Tongue (tissue), 2 donors: ENCODE data around the gene CHRND. TPM values are rescaled to one million over a fixed set of nuclear protein-coding genes. Genes with fewer than 3 reads are reported as not detected.
"Not testable (repeated sequence)": the region's sequence is repeated elsewhere in the genome, so short reads cannot be mapped to it uniquely, and the experiment has no call there.

ENCODE experiments used
- DNase-seq: peaks from one replicate; pipeline ENCODE4 v3.0.0-alpha.2; 2015
- total RNA-seq: library from RNA; depleted of rRNA; stranded (reverse); fragments of >200 nt; gene quantifications from one replicate; pipeline ENCODE4 v1.2.3, GENCODE V29; 2014

The CHRND gene
- total RNA-seq, 1 donor from 2014 or later: 34.2 TPM

DNA sequence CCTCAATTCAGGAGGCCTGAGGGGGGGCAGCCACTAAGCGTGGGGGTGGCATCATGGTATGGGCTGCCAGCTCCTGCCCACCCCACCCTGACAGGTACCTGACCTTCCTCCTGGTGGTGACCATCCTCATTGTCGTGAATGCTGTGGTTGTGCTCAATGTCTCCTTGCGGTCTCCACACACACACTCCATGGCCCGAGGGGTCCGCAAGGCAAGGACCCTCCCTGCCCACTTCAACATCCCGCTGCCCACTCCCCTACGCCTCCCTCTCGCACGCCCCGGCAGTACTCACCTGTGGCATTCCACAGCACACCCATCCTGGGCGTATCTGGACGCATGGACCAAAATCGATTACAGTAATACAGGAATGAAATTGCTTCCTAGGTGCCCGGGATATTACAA is 17.5 kb downstream of the CHRND start:
- no peak for DNase-seq

DNA sequence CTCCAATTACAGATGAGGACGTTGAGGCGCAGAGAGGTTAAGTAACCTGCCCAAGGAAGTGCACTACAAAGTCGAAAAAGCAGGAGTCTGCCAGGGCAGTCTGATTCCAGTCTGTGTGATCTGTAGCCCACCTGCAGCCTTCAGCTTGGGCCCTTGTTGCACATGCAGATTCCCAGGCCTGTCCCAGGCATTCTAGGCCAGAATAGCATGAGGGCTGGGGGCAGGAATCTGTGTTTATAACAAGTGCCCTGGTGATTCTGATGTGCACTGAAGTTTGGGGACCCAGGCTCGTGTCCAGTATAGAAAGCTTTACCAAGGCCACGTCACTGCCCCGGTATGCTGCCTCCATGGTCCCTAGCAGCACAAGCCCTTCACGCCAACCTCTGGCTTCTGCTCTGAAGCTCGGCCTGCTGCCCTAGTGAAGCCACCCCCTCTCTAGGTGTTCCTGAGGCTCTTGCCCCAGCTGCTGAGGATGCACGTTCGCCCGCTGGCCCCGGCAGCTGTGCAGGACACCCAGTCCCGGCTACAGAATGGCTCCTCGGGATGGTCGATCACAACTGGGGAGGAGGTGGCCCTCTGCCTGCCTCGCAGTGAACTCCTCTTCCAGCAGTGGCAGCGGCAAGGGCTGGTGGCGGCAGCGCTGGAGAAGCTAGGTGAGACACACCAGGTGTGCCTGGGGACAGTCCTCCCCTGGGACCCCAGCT is 18.1 kb downstream of the CHRND start:
- no peak for DNase-seq

DNA sequence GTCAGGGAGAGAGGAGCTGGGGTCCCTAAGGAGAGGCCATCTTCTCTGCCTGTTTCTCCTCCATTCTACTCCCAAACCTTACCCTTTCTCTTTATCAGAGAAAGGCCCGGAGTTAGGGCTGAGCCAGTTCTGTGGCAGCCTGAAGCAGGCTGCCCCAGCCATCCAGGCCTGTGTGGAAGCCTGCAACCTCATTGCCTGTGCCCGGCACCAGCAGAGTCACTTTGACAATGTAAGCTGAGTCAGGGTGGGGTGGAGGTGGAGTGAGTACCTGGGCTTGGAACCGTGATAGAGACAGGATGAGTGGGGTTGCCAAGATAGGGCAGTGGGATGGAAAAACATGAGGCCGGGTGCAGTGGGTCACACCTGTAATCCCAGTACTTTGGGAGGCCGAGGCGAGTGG is 18.7 kb downstream of the CHRND start:
- no peak for DNase-seq

DNA sequence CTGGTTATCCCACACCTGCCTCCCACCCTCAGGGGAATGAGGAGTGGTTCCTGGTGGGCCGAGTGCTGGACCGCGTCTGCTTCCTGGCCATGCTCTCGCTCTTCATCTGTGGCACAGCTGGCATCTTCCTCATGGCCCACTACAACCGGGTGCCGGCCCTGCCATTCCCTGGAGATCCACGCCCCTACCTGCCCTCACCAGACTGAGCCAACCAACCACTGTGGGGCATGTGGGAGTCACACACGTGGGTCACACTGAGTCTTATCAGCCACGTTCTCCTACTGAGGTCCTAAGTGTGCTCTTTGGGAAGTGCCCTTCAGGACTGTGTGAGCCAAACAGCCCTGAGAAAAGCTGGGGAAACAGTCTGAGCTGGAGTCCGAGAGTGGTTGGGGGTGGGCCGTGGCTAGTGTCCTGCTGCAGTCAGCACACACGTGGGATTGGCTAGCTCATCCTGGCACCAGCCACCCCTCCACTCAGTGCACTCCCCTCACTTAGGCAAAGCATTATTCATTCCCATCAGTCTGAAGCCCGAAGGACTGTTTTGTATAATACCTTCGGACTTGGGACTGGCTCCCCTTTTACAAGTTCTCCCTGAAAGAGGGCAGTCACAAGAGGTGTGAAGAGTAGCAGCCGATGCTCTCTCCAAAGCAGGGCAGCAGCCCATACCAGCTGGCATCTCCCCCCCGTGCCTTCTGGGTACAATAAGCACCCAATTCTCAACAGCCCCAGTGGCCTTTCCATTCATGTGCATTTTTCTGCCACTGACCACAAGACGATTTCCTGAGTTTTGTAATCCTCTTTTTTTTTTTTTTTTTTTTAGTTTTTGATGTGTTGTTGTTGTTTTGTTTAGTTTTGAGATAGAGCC is 19.8 kb downstream of the CHRND start:
- no peak for DNase-seq

DNA sequence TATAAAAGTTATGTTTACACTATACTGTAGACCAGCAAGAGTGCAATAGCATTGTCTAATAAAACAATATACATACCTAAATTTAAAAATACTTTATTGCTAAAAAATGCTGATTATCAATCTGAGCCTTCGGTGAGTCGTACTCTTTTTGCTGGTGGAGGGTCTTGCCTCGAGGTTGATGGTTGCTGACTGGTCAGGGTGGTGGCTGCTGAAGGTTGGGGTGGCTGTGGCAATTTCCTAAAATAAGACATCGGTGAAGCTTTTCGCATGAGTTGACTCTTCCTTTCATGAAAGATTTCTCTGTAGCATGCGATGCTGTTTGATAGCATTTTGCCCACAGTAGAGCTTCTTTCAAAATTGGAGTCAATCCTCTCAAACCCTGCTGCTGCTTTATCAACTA is 22.0 kb downstream of the CHRND start:
- no peak for DNase-seq

DNA sequence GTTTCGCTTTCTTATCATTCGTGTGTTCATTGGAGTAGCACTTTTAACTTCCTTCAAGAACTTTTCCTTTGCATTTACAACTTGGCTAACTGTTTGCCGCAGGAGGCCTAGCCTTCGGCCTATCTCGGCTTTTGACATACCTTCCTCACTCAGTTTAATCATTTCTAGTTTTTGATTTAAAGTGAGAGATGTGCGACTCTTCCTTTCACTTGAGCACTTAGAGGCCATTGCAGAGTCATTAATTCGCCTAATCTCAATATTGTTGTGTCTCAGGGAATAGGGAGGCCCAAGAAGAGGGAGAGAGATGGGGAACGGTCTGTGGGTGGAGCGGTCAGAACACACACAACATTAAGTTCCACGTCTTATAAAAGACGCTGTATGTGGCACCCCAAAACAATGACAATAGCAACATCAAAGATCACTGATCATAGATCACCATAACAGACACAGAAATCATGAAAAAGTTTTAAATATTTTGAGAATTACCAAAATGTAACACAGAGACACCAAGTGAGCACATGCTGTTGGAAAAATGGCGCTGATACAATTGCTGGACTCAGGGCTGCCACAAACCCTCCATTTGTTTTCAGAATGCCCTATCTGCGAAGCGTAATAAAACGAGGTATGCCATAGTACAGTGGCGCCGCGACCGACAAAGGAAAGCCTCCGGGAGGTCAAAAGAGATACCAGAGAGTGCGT is 23.8 kb downstream of the CHRND start:
- DNase-seq: no peak

DNA sequence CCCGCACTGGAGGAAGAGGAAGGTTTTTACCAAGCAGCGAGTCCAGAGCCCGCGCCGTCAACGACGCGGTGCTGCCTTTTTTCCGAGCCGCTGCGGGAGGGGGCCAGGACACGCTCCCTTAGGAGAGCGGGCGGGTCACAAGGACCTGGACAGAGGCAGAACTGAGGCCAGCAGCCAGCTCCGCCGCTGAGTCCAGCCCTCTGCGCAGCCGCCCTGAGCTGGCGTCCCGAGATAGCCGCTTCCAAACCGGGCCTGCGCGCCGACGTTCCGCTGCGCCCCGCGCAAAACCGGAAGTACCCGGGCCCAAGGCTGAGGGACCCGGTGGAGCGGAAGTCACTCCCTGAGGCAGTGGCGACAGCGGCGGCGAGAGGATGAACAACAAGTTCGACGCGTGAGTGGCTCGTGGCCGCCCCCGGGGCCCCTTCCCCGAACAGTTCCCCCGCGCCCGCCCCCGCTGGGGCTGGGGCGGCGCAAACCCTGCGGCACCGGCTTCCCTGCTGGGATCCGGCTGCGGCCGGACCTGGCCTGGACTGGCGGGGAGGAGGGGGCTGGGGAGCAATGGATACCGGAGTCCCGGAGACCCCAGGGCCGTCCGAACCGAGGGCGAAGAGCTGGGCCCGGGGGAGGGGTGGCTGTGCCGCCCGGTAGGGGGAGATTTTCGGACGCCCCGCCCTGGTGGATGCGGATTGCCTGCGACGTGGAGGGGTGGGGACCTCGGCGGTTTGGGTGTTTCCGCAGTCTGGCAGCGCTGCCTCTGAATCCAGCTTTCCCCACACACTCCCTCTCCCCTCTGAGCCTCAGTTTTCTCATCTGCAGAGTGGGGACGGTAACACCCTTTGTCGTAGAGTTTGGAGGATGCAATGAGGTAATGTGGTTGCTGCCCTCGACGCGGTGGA is 24.6 kb downstream of the CHRND start, which contains the start of the genes EIF4E2 and TIGD1:
Gene EIF4E2 (plus strand): TSS at position 336 of the 896 bp plus-strand sequence. CDS start 36 bp downstream, at position 372.
Gene TIGD1 (minus strand): TSS at position 204 of the 896 bp plus-strand sequence. CDS start 675 bp downstream, outside the sequence.
- DNase-seq: peak; percentile 98

DNA sequence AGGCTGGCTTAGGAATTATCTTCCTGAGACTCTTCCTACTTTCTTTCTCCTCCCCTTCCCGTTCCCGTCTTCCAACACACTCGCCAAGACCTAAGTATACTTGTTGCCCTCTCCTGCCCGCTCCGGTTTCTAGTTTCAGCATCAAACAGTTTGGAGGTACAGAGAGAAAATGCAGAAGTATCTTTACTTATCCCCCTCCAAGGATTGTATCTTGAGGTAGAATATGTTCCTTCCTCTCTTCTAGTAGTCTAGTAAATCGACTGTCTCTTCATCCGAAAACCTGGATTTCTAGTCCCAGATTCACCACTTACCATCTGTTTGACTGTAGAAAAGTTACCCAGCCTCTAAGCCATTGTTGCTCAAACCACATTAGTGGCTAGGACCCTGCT is 25.3 kb downstream of the CHRND start:
- DNase-seq: no peak

DNA sequence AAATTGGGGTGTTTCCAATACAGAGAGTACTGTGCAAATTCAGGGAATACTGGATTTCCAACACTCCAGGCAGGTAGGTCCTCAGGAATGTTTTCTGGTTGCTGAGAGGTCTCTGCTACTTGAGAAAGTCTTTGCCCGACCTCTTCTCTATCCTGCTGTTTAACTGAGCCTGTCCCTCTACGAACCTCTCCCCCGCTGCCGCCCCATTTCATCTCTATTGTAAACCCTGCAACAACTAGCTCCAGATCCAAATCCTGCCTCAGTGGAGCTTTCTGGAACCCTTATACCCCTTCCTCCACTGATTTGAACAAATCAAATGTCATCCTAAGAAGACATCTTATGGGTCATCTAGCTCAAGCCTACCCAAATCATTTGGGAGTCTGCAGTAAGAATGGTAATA is 25.8 kb downstream of the CHRND start:
- no peak for DNase-seq

DNA sequence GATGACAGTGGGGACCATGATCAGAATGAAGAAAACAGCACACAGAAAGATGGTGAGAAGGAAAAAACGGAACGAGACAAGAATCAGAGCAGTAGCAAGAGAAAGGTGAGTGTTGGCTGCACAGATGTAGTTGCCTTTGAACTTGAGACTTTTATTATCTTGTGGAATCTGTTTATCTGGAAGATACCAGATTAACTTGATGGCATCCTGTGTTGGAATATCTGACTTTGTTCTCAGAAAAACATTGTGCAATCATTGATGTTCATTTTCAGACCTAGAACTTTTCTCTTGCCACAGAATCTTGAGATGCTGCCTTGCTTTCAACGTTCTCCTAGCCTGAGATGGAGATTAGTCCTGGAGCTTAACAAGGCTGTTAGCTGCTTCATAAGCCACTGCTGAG is 30.5 kb downstream of the CHRND start:
- DNase-seq: no peak

DNA sequence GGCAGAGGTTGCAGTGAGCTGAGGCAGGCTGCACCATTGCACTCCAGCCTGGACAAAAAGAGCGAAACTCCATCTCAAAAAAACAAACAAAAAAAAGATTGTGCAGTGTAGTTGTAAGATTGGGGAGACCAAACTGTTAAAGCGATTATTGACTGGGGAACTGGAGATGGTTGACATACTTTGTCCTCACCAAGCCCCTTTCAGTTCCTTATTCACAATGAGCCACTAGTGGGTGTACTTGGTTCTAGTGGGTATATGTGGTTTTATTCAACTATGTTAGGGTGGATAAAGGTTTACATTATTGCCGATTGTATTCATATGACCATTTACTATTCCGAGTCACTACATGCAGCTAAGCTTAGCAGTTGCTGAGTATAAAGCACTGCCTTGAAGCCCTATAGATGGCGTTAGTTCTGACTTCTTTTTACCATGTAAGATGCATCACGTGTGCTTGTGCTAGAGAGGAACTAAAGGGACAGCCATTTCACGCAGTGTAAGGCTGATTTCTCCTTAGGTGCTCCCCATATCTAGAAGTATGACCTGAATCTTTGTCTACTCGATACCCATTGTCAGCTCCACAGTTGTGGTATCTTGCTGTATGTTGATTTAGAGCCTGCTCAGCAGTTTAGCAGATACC is 36.7 kb downstream of the CHRND start:
- DNase-seq: no peak

DNA sequence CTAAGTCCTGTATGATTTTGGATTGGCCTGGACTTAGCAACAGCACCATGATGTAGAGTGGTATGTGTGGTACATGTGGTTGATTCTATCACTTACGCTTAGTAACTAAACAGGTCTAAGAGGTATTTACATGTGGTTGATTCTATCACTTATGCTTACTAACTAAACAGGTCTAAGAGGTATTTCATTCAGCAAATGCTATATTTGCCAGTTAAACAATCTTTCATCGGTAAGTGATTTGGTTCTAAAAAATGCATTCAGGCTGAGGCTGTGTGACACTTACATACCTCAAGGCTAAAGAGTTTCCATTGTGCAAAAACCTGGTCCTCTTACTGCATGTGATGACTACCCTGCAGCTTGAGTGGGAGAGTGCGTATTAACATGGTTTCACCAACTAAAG is 37.6 kb downstream of the CHRND start:
- DNase-seq: no peak

DNA sequence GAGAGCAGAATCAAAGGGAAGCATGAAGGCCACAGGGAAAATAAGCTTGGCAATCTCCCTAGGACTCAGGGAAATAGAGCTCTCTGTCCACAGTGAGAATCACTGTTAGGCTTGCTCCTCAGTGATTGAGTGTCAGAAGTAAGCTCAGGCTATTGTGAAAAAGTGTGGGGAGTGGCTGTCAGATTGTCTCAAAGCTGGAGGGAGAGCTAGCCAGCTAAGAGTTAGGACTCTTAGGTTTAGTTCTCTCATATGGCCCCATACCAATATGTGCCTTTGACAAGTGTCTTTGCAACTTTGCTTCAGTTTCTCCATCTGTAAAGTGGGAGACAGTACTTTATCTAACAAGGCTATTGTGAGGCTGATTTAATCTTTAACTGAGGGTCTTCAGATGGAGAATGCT is 41.8 kb downstream of the CHRND start:
- DNase-seq: no peak

DNA sequence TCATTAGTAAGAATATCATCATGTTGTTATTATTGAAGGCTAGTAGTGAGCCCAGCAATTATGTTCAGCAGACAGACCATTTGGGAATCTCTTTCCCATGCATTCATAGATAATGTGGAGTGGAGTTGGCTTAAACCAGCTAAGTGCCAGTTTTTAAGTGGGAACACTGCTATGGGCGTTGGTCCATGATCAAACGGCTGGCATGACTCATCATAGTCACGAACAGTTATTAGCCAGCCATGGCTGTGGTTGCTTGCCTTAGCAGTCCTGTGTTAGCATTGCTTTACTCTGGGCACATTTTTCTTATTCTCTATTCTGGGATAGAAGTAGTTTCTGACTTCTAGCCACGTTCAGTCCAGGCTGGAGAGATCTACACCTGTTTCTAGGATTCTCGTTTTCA is 42.2 kb downstream of the CHRND start:
- DNase-seq: no peak

DNA sequence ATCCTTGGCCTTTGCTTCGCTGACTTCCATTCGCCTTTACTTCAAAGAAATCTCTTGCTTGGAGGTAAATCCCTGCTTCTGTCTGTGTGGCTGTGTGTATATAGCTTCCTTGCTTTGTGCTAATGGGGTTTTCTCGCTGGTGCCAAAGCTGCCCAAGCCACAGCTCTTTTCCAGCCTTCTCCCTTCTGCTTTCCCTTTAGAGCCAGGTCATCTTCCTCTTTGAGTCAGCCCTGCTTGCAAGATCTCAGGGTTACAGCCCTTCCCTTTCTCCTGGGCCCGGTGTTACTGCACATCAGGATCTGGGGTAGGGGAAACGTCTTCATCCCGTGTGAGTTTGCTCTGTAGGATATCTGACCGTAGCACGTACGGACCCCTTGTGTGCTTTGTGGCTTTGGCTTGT is 43.6 kb downstream of the CHRND start:
- DNase-seq: no peak

DNA sequence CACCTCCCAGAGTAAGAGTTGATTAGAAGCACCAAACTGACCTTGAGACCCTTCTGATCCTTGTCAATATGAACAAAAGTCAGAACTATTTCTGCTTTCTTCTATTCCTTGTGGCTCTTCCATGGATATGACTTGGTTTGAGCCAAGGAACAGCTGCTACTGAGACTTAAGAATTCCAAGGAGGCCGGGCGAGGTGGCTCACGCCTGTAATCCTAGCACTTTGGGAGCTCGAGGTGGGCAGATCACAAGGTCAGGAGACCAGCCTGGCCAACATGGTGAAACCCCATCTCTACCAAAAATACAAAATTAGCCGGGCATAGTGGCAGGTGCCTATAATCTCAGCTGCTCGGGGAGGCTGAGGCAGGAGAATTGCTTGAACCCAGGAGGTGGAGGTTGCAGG is 44.5 kb downstream of the CHRND start:
- DNase-seq: not testable (repeated sequence)

DNA sequence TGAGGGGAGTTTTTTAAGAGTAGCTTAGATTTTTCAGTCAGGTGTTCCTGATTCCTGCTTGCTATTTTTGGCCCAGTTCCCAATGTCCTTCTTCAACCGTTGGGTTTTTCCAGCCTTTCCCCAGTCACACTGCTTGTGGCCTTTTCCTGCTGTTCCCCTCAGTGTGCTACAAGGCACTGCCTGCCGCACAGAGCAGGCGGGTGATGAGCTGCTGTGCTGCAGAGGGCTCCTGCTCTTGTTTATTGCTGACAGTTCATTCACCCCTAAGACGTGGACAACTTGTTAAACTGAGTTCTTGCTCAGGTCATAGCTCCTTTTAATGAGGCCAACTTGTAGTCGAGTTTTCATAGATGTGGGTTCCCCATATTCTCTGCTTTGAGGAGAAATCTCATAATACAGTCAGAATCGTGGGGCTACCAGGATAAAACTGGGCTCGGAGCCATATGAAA is 45.1 kb downstream of the CHRND start:
- no peak for DNase-seq

DNA sequence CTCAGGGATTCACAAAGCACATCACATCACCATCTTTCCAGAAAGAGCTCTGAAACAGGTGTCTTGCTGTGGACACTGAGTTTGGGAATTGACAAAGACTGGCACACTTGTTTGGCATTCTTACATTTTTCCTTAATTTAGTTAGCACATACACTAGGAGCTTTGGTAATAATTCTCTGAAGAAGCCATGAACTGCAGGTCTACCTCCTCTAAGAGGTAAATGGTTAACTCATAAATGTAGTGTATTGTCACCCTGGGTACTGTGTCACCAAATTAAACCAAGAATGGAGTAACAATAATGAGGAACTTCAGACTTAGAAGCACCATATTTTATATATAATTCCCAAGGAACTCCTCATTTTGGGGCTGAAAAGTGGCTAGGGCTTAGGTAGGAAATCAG is 47.1 kb downstream of the CHRND start:
- DNase-seq: no peak

DNA sequence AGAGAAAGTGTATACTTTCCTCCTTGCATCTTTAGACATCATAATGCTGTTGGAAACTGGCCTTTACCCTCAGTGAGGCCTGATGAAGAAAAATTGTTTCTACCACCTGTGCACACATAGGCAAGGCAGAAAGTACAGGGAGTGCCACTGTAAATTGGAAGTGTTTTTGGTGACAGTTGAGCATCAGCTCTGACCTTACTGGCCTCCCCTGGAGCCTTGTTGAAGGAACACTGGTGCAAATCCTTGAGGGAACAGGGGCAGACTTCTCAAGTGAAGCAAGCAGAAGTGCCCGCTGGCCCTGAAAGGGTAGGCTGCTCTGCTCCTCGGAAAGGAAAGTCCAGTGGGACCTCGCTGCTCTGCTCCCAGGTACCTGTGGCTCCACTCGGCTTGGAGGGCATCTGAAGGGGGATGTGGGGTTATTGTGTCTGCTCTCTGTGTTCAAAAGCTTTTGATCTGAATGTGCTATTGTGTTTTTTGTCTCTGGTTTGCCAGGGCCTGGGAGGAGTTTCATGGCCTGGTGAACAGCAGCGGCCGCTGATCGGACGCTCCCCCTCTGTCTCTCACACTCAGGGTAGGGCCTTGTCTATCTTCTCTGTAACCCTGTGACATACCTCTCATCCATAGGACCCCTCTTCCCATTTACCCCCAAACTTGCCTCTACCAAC is 47.9 kb downstream of the CHRND start:
- DNase-seq: no peak

DNA sequence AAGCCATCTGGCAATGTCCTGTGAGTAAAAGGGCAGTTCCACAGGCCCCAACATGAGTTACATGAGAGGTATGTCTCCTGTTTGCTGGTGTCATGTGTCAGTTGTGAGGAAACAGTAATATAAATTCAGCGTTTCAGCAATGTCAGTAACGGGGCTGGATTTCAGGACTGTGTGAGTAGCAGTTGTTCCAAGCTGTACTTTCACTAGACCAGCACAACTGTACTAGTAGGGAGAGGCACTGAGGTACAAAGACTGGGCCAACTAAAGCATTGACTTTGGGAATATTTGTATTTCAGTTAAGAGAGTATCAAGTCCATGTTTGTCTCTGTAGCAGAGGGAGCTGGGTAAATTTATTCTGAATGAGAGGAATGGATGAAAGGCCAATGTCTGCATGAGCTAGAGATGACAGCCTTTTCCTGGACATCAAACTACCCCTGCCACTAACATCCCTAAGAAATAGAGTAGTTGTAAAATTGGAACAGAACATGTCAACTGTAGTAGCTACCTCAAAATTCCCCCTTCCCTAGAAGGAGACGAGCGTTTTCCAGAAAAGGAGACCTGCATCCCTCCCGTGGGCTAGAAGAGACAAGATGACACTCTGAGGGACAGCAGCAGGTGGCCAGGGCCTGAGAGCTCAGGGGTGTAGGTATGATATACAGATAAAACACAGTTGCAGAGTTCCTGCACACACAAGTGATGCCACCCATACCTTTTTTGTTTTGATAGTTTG is 48.9 kb downstream of the CHRND start:
- peak; percentile 91 for DNase-seq
